ENCODE results near the gene ARL14.

ARL14 gene

DNA sequence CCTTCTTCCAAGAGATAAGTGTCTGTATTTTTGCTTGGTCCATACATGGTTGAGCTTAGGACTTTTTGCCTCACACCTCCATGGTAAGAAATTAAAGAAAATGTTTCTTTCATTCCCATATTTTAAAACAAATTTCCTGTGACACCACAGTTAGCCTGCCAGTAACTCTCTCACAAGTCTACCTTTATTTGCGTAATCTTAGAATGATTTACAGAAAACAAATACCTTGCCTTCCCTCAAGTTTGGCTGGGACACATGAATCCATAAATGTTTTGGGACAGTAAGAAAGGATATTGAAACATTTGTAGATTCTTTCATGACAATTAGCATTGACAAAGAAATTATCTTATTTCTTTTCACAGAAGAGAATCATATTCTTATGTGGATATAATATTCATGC is 3.8 kb upstream of the ARL14 start:
- Histone ChIP-seq H3K4me1 (ENCODE audit: low read depth, poor library complexity, severe bottlenecking) (no peaks in the 10 kb centered on the region), H2AFZ (ENCODE audit: low read depth) (no peak overlapping the region), H4K20me1 (ENCODE audit: insufficient read depth) (no peaks in the 10 kb centered on the region), H3K9ac (no peak overlapping the region), H3K4me2 (no peak overlapping the region), H3K27me3 (ENCODE audit: insufficient read depth, low read depth) (no peaks in the 10 kb centered on the region), H3K4me3 (IDR thresholded peaks at IDR 0.05; ENCODE audit: insufficient read depth, low read depth, low read length) (no peak overlapping the region), H3K36me3 (ENCODE audit: insufficient read depth) (no peaks in the 10 kb centered on the region), H3K27ac (no peak overlapping the region), H3K79me2 (ENCODE audit: insufficient read depth, low read depth) (no peaks in the 10 kb centered on the region)
- TF ChIP-seq, protein P1, sequence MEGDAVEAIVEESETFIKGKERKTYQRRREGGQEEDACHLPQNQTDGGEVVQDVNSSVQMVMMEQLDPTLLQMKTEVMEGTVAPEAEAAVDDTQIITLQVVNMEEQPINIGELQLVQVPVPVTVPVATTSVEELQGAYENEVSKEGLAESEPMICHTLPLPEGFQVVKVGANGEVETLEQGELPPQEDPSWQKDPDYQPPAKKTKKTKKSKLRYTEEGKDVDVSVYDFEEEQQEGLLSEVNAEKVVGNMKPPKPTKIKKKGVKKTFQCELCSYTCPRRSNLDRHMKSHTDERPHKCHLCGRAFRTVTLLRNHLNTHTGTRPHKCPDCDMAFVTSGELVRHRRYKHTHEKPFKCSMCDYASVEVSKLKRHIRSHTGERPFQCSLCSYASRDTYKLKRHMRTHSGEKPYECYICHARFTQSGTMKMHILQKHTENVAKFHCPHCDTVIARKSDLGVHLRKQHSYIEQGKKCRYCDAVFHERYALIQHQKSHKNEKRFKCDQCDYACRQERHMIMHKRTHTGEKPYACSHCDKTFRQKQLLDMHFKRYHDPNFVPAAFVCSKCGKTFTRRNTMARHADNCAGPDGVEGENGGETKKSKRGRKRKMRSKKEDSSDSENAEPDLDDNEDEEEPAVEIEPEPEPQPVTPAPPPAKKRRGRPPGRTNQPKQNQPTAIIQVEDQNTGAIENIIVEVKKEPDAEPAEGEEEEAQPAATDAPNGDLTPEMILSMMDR (conservative IDR thresholded peaks at IDR 0.05; ENCODE audit: low read depth, low read length): no peak

DNA sequence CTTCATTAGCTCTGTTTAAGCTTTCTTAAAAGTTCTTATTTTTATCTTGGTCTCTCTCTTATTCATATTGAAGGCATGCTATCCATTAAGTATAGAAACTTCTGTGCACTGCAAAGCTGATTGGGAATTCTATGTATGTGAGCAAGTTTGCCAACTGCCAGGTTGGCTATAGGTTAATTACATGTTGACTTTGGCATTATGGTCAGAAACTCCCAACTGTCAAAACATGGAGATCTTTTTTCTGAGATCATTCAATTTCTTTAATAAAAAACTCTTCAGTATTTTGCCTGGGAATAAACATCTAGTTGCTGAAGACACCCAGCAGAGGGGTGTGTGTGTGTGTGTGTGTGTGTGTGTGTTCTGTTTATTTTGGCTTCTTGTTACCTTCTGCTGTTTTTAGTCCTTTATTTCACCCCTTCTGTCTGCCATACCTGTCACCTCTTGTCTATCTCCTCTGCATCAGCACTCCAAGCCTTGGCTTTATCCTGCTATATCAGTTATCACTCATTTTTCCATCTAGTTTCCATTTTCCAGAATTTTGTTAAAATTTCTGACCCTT is 1.3 kb upstream of the ARL14 start:
- no peaks in the 10 kb centered on the region for H3K36me3 ChIP-seq (ENCODE audit: insufficient read depth)
- no peak overlapping the region for H3K27ac ChIP-seq
- no peak overlapping the region for H3K4me2 ChIP-seq
- H3K4me3 ChIP-seq (IDR thresholded peaks at IDR 0.05; ENCODE audit: insufficient read depth, low read depth, low read length): no peak overlapping the region
- no peaks in the 10 kb centered on the region for H4K20me1 ChIP-seq (ENCODE audit: insufficient read depth)
- TF ChIP-seq, protein P1 (conservative IDR thresholded peaks at IDR 0.05; ENCODE audit: low read depth, low read length): no peak
- H3K9ac ChIP-seq: no peak overlapping the region
- H2AFZ ChIP-seq (ENCODE audit: low read depth): no peak overlapping the region
- no peaks in the 10 kb centered on the region for H3K79me2 ChIP-seq (ENCODE audit: insufficient read depth, low read depth)
- no peaks in the 10 kb centered on the region for H3K27me3 ChIP-seq (ENCODE audit: insufficient read depth, low read depth)
- no peaks in the 10 kb centered on the region for H3K4me1 ChIP-seq (ENCODE audit: low read depth, poor library complexity, severe bottlenecking)

DNA sequence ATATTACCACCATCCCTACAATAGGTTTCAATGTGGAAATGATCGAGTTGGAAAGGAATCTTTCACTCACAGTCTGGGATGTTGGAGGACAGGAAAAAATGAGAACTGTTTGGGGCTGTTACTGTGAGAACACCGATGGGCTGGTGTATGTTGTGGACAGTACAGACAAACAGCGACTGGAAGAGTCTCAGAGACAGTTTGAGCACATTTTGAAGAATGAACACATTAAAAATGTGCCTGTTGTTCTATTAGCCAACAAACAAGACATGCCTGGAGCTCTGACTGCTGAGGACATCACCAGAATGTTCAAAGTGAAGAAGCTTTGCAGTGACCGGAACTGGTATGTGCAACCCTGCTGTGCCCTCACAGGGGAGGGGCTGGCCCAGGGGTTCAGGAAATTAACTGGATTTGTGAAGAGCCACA is 510 bp downstream of the ARL14 start:
- H4K20me1 ChIP-seq (ENCODE audit: insufficient read depth): no peaks in the 10 kb centered on the region
- H3K36me3 ChIP-seq (ENCODE audit: insufficient read depth): no peaks in the 10 kb centered on the region
- no peaks in the 10 kb centered on the region for H3K27me3 ChIP-seq (ENCODE audit: insufficient read depth, low read depth)
- H3K4me1 ChIP-seq (ENCODE audit: low read depth, poor library complexity, severe bottlenecking): no peaks in the 10 kb centered on the region
- no peak overlapping the region for H2AFZ ChIP-seq (ENCODE audit: low read depth)
- no peak overlapping the region for H3K4me3 ChIP-seq (IDR thresholded peaks at IDR 0.05; ENCODE audit: insufficient read depth, low read depth, low read length)
- no peaks in the 10 kb centered on the region for H3K79me2 ChIP-seq (ENCODE audit: insufficient read depth, low read depth)
- no peak overlapping the region for H3K4me2 ChIP-seq
- TF ChIP-seq, protein P1 (conservative IDR thresholded peaks at IDR 0.05; ENCODE audit: low read depth, low read length): no peak
- H3K27ac ChIP-seq: no peak overlapping the region
- H3K9ac ChIP-seq: no peak overlapping the region

DNA sequence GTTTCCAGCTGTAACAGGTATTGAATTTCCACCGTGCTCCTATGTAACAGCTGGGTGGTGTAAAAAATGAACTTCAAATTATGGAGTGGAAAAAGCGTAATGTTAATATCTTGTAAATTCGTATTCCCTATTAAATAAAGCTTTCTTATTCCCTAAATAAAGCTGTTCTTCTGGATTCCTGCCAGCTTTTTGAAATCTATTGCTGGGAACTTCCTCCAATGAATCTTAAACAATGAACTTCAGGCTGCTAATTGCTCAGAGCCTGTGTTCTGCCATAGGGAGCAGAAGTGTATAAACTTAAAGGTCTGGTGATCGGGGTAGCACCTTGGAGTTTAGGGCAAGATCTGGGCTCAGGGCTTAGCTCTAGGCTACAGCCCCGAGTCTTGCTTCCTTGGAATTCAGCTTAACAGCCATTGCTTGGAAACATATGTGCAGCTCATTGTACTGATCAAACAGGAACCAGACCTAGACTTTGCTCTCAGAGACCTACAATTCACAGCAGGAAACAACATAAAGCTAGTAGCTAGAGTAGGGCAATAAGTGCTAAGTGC is 1.4 kb downstream of the ARL14 start:
- Histone ChIP-seq H3K9ac (no peak overlapping the region), H3K27ac (no peak overlapping the region), H3K4me2 (no peak overlapping the region), H3K27me3 (ENCODE audit: insufficient read depth, low read depth) (no peaks in the 10 kb centered on the region), H2AFZ (ENCODE audit: low read depth) (no peak overlapping the region), H3K4me3 (IDR thresholded peaks at IDR 0.05; ENCODE audit: insufficient read depth, low read depth, low read length) (no peak overlapping the region), H3K36me3 (ENCODE audit: insufficient read depth) (no peaks in the 10 kb centered on the region), H3K4me1 (ENCODE audit: low read depth, poor library complexity, severe bottlenecking) (no peaks in the 10 kb centered on the region), H4K20me1 (ENCODE audit: insufficient read depth) (no peaks in the 10 kb centered on the region), H3K79me2 (ENCODE audit: insufficient read depth, low read depth) (no peaks in the 10 kb centered on the region)
- TF ChIP-seq, protein P1 (conservative IDR thresholded peaks at IDR 0.05; ENCODE audit: low read depth, low read length): no peak

Measured in KMS-11 (cell line).